ENCODE measurements around the gene KAZN.

Gene KAZN

DNA sequence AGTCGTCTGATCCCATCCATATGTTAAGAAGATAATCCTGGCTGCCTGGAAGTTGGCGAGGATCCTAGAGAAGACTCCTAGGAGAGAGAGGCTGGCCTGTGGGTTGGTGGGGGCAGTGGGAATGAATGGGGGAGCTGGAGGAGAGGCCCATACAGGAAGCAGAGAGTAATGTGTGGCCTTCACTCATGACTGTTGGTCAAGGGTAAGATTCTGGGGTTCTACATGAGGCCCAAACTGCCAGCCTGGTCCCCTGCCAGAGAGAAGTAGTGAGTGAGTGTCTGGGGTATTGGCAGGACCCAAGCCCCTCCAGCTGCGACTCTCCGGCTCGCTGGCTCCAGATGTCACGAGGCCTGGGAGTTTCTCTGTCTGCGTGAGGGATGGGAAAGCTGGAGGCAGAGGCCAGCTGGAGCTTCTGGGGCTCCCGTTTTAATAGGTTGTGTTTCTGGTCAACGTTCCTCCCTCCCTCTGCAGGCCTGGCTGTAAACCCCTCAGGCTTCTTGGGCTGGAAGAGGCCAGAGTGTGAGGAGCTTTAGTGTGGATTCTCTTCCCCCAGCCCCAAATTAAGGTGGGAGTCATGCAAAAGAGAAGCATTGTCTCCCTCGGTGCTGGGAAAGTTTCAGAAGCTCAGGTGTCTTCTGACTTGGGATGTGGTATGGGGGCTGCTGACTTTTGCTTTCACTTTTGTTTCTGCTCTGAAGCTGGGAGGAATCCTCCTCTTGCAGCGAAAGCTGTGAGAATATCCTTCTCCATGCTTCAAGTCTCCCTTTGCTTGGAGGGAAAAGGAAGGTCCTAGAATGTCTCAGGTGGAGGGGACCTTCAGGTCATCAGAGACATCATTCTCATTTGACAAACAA is 557.6 kb downstream of the KAZN start:
- Histone ChIP-seq H3K4me3 (ENCODE audit: low read depth, low read length) (no peak overlapping the region), H3K4me1 (ENCODE audit: control insufficient read depth, insufficient read depth, low read length) (peaks cover 40% of the 10 kb centered on the region), H3K36me3 (ENCODE audit: control insufficient read depth, insufficient read depth, low read length) (no peaks in the 10 kb centered on the region), H3K27ac (ENCODE audit: low read depth, low read length) (no peak overlapping the region), H3K9me3 (ENCODE audit: control insufficient read depth, insufficient read depth, low read depth, low read length) (no peaks in the 10 kb centered on the region), H3K9ac (ENCODE audit: low read length) (no peak overlapping the region), H3K27me3 (ENCODE audit: control insufficient read depth, insufficient read depth, low read length) (peaks cover 21% of the 10 kb centered on the region)

DNA sequence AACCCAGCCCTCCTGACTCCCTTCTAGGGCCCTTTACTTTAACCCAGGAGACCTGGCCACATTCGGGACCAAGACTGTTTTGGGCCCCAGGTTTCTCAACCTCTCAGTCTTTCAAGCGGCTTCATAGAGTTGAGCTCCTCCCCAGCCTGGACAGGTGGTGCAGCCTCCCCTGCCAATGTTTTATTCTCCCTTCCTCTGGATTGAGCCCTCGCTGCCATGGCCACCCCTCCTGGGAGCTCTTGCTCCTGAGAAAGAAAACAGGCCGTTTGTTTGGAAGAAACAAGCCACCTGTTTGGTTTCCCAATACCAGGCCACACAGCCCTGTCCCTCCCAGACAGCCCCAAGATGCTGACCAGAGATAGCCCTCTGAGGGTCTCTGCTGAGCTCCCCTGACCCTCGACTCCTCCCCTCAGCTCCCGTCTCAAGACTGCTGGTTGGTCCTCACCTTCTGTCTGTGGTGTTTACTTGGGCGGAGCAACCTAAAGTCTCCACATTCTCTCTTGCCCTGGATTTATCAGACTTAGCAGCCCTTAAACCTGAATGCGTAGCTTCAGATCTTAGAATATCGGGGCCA is 558.4 kb downstream of the KAZN start:
- H3K27ac ChIP-seq (ENCODE audit: low read depth, low read length) = no peak overlapping the region
- peaks cover 15% of the 10 kb centered on the region for H3K27me3 ChIP-seq (ENCODE audit: control insufficient read depth, insufficient read depth, low read length)
- no peak overlapping the region for H3K4me3 ChIP-seq (ENCODE audit: low read depth, low read length)
- no peak overlapping the region for H3K9ac ChIP-seq (ENCODE audit: low read length)
- H3K9me3 ChIP-seq (ENCODE audit: control insufficient read depth, insufficient read depth, low read depth, low read length) = no peaks in the 10 kb centered on the region
- no peaks in the 10 kb centered on the region for H3K36me3 ChIP-seq (ENCODE audit: control insufficient read depth, insufficient read depth, low read length)
- peaks cover 37% of the 10 kb centered on the region for H3K4me1 ChIP-seq (ENCODE audit: control insufficient read depth, insufficient read depth, low read length)

DNA sequence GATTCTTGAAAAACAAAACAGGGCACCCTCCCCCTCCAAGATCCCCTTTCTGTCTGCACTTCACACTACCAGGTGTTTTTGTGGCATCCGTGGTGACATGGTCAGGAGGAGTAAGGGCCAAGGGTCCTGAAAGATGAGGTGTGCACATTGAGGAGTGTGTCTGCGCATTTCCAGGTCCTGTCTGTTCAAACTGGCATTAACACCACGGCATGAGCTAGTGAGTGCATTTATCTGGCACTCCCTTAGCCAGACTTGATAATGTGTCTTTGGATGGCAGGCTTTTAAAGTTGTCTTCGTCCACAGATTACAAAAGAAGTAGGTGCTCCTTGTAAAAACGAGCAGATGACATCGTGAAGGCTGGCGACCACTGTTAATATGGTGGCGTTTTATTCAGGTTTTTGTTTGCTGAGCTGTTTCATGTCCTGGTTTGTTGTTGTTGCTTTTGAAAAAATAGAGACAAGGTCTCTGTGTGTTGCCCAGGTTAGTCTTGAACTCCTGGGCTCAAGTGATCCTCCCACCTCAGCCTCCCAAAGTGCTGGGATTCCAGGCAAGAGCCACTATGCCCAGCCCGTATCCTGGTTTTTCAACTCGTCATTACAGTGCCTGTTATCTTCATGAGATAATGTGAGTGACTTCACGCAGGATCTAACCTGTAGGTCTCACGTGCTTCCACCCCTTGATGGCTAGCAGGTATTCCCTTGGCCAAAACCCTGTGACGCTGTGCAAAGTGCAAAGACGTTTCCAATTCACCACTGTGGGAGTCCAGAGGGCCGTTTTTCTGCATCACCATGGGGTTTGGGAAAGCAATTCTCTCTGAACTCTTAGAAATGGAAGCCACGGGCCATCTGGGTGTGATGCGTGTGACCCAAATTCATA is 559.3 kb downstream of the KAZN start:
- peaks cover 11% of the 10 kb centered on the region for H3K27me3 ChIP-seq (ENCODE audit: control insufficient read depth, insufficient read depth, low read length)
- H3K4me1 ChIP-seq (ENCODE audit: control insufficient read depth, insufficient read depth, low read length) = peaks cover 33% of the 10 kb centered on the region
- H3K9ac ChIP-seq (ENCODE audit: low read length) = no peak overlapping the region
- H3K4me3 ChIP-seq (ENCODE audit: low read depth, low read length) = no peak overlapping the region
- H3K27ac ChIP-seq (ENCODE audit: low read depth, low read length) = no peak overlapping the region
- no peaks in the 10 kb centered on the region for H3K36me3 ChIP-seq (ENCODE audit: control insufficient read depth, insufficient read depth, low read length)
- no peaks in the 10 kb centered on the region for H3K9me3 ChIP-seq (ENCODE audit: control insufficient read depth, insufficient read depth, low read depth, low read length)

DNA sequence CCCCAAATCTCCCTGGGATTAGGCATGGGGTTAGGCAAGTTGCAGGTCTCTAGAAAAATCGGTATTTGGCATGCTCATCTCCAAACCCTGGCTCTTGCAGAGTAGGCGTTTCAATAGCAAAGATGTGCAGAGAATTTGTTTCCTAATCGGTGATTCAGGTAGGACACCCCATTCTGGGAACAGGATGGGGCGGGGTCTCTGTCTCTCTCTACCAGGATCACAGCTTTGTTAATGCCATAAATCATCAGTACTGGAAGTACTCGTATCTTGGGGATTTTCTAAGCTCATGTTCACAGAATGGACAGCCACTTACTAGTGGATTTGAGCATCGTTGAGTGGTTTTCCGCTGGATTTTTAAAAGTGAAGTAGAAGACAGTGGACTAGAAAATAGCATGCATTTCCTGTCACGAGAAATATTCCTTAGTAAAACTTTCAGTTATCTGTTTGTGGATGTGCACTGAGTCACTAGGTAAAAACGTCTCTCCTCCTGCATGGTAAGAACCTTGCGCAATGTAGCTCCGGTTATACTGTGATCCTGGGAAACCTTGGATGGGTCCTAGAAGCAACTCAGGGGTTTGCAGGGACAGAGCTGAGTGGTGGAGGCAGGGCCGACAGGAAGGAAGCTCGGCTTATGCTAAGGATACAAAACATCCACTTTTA is 560.2 kb downstream of the KAZN start:
- no peak overlapping the region for H3K9ac ChIP-seq (ENCODE audit: low read length)
- no peak overlapping the region for H3K27ac ChIP-seq (ENCODE audit: low read depth, low read length)
- no peaks in the 10 kb centered on the region for H3K9me3 ChIP-seq (ENCODE audit: control insufficient read depth, insufficient read depth, low read depth, low read length)
- no peak overlapping the region for H3K4me3 ChIP-seq (ENCODE audit: low read depth, low read length)
- H3K36me3 ChIP-seq (ENCODE audit: control insufficient read depth, insufficient read depth, low read length) = no peaks in the 10 kb centered on the region
- H3K4me1 ChIP-seq (ENCODE audit: control insufficient read depth, insufficient read depth, low read length) = peaks cover 33% of the 10 kb centered on the region
- H3K27me3 ChIP-seq (ENCODE audit: control insufficient read depth, insufficient read depth, low read length) = peaks cover 11% of the 10 kb centered on the region

DNA sequence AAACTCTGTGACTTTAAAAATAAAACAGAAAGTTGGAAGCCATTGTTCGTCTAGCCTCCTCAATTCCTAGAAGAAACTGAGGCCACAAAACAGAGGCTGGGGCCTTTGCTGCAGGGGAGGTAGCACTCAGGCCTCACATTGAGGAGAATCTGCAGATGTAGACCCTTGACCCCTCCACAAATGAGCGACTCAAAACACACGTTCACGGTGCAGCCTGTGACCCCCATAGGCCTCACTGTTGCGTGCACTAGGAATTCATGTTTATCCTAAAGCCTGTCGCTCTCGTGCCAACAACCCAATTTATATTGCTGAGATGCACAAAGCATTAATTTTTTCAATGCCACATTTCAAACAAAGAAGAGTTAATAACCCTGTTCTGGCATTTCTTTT is 560.7 kb downstream of the KAZN start:
- H3K4me3 ChIP-seq (ENCODE audit: low read depth, low read length) = no peak overlapping the region
- no peak overlapping the region for H3K9ac ChIP-seq (ENCODE audit: low read length)
- peaks cover 33% of the 10 kb centered on the region for H3K4me1 ChIP-seq (ENCODE audit: control insufficient read depth, insufficient read depth, low read length)
- H3K9me3 ChIP-seq (ENCODE audit: control insufficient read depth, insufficient read depth, low read depth, low read length) = no peaks in the 10 kb centered on the region
- no peak overlapping the region for H3K27ac ChIP-seq (ENCODE audit: low read depth, low read length)
- H3K27me3 ChIP-seq (ENCODE audit: control insufficient read depth, insufficient read depth, low read length) = peaks cover 10% of the 10 kb centered on the region
- H3K36me3 ChIP-seq (ENCODE audit: control insufficient read depth, insufficient read depth, low read length) = no peaks in the 10 kb centered on the region

GRCh38 chr1:15160626-15161025 is 562.1 kb downstream of the KAZN start:
- H3K36me3 ChIP-seq (ENCODE audit: control insufficient read depth, insufficient read depth, low read length) = no peaks in the 10 kb centered on the region
- no peak overlapping the region for H3K9ac ChIP-seq (ENCODE audit: low read length)
- no peaks in the 10 kb centered on the region for H3K27me3 ChIP-seq (ENCODE audit: control insufficient read depth, insufficient read depth, low read length)
- no peak overlapping the region for H3K4me3 ChIP-seq (ENCODE audit: low read depth, low read length)
- H3K27ac ChIP-seq (ENCODE audit: low read depth, low read length) = no peak overlapping the region
- H3K9me3 ChIP-seq (ENCODE audit: control insufficient read depth, insufficient read depth, low read depth, low read length) = no peaks in the 10 kb centered on the region
- H3K4me1 ChIP-seq (ENCODE audit: control insufficient read depth, insufficient read depth, low read length) = peaks cover 23% of the 10 kb centered on the region

GRCh38 chr1:15167386-15167785 is 568.9 kb downstream of the KAZN start:
- H3K27ac ChIP-seq (ENCODE audit: low read depth, low read length) = no peak overlapping the region
- no peaks in the 10 kb centered on the region for H3K36me3 ChIP-seq (ENCODE audit: control insufficient read depth, insufficient read depth, low read length)
- no peaks in the 10 kb centered on the region for H3K27me3 ChIP-seq (ENCODE audit: control insufficient read depth, insufficient read depth, low read length)
- H3K9ac ChIP-seq (ENCODE audit: low read length) = no peak overlapping the region
- no peaks in the 10 kb centered on the region for H3K9me3 ChIP-seq (ENCODE audit: control insufficient read depth, insufficient read depth, low read depth, low read length)
- no peak overlapping the region for H3K4me3 ChIP-seq (ENCODE audit: low read depth, low read length)
- no peaks in the 10 kb centered on the region for H3K4me1 ChIP-seq (ENCODE audit: control insufficient read depth, insufficient read depth, low read length)
